GM12865 (cell line): Measurements from ENCODE around the gene GCAT.

Experiments
- DNase-seq: peaks from one replicate; pipeline ENCODE4 v3.0.0; 2010; ENCODE audit warnings: low read depth
- H3K4me3 ChIP-seq: 2 replicates; pipeline ENCODE4 v1.5.1; 2011; ENCODE audit warnings: mild to moderate bottlenecking, low read depth, low read length, control low read depth
- TF ChIP-seq, protein P1 (sequence below): IDR thresholded peaks from 2 replicates; pipeline ENCODE4 v1.5.1; 2011; ENCODE audit warnings: low read length, control low read depth, low read depth, inconsistent platforms; ENCODE audit not compliant: insufficient read depth; ENCODE audit errors: missing control alignments

The GCAT gene

DNA sequence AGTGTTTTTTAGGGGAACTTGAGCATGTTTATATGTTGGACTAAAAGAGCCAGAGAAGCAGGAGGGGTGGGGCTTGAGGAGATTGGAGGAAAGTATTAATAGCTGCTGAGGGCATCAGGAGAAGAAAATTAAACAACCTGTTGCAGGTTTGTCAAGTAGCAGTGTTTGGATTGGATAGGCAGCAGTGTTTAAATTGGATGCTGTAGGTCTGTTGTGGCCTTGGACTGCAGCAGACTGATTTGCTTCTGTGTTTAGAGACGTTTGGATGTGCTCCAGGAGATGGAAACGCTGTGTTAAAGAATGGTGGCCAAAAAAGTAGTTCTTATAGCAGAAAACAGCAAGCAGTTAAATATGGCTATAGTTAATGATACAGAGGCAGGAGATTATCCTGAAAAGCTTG is 47.2 kb downstream of the GCAT start:
- TF ChIP-seq, protein P1, sequence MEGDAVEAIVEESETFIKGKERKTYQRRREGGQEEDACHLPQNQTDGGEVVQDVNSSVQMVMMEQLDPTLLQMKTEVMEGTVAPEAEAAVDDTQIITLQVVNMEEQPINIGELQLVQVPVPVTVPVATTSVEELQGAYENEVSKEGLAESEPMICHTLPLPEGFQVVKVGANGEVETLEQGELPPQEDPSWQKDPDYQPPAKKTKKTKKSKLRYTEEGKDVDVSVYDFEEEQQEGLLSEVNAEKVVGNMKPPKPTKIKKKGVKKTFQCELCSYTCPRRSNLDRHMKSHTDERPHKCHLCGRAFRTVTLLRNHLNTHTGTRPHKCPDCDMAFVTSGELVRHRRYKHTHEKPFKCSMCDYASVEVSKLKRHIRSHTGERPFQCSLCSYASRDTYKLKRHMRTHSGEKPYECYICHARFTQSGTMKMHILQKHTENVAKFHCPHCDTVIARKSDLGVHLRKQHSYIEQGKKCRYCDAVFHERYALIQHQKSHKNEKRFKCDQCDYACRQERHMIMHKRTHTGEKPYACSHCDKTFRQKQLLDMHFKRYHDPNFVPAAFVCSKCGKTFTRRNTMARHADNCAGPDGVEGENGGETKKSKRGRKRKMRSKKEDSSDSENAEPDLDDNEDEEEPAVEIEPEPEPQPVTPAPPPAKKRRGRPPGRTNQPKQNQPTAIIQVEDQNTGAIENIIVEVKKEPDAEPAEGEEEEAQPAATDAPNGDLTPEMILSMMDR, result no peak
- no peak overlapping the region for H3K4me3 ChIP-seq
- DNase-seq, result no peak

DNA sequence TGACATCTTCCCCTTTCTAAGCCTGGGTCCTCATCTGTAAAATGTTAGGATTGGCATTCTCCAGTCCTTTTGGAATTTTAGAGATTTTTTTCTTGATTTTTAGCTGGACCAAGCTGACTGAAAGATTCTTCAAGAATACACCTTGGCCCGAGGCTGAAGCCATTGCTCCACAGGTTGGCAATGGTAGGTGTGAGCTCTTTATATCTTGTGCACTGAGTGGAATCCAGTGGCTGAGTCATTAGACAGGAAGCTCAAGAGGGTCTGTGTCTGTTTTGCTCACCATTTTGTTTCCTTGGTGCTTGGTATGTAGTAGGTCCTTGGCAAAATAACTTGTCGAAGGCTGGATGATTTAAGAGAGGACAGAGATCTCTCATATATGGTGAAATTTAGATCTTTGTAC is 47.7 kb downstream of the GCAT start:
- no peak for DNase-seq
- TF ChIP-seq, protein P1, result no peak
- H3K4me3 ChIP-seq, result no peak overlapping the region

DNA sequence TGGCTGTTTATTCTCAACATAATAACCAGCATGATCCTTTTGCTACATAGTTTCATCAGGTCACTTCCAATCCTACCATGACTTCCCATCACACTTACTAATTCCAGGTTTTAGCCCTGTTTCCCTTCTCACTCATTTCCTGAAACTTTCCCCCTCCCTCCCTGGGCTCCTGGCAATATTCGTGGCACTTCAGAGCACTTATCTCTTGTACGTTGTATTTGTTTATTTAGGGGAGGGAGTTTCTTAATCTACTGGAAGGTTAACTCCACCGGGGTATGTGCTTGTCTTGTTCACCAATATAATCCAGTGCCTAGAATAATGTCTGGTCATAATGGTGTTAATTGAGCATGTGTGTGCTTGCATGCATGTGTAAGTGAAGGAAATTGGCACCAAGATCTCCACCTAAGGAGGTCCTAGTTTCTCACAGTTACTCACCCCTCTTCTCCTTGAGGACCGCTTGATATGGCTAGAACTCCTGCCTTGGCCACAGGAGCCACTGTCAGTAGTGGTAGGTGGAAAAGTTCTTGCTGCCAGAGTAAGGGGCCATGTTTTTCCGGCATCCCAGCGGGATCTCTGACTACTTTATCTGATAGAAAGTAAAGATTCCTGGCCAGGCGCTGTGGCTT is 53.2 kb downstream of the GCAT start:
- H3K4me3 ChIP-seq, result no peak overlapping the region
- TF ChIP-seq, protein P1, result no peak
- no peak for DNase-seq

DNA sequence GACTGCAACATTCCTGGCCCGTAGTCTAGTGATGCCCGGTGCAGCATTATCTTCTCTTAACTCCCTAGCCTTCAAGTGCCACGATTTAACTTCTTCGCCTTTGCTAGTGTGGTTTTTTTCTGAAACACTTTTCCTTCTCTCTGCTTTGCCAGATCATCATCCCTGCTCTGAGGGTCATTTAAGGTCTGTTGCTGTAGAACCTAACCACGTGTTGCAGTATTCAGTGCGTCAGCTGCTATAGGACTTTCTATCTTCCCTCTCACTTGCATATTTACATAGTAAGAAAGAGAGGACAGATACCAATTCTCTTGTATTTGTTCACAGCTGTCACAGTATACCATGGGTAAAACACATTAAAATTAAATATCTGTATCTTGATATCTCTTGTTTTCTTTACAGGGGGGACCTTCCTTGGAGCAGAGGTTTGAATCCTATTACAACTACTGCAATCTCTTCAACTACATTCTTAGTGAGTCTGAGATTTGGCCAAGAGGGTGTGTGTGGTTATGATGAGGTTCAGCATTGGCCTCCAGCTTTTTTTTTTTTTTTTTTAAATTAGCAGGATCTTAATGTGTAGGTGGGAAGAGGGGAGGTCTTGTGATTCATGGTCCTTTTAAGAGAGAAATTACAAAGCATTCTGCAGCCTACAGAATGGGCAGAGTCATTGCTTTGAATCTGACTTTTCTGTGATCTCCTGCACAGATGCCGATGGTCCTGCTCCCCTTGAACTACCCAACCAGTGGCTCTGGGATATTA is 55.0 kb downstream of the GCAT start:
- DNase-seq, result no peak
- TF ChIP-seq, protein P1, result no peak
- no peak overlapping the region for H3K4me3 ChIP-seq

DNA sequence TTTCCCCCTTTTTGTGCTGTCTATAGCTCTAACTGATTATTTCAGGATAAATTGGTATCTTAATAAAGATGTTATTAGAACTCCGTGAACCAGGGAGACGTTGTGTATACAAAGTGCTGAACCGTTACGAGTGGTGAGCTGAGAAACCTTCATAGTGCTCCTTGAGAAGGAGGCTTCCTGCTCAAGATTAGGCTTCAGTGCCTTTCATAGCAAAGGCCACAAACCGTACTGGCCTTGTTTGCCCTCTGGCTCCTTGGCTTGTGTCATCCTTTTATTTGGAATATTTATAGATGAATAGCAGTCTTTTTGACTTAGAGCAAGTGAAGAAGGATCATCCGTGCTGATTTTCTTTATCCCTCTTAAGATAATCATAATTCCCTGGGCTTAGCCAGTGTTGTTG is 57.8 kb downstream of the GCAT start:
- no peak for DNase-seq
- no peak overlapping the region for H3K4me3 ChIP-seq
- TF ChIP-seq, protein P1, result no peak
